HCT116 (cell line): ENCODE data around the gene AGTRAP.

Experiments used
- CBX3 ChIP-seq: IDR thresholded peaks from 2 replicates; pipeline ENCODE4 v1.6.1; 2012; ENCODE audit warnings: low read depth
- EGR1 ChIP-seq: IDR thresholded peaks from 2 replicates; pipeline ENCODE4 v1.6.1; 2012; ENCODE audit warnings: low read depth
- ELF1 ChIP-seq: IDR thresholded peaks from 2 replicates; pipeline ENCODE4 v1.6.1; 2012; ENCODE audit warnings: low read depth, borderline replicate concordance
- EZH2 ChIP-seq: fragments of 200-600 bp; sonication (generic); IDR thresholded peaks from 2 replicates; pipeline ENCODE4 v1.6.1; 2017; ENCODE audit warnings: antibody characterized with exemption, mixed run types
- EZH2phosphoT487 ChIP-seq: fragments of 200-600 bp; IDR thresholded peaks from 2 replicates; pipeline ENCODE4 v1.6.1; 2018; ENCODE audit warnings: antibody characterized with exemption, borderline replicate concordance
- POLR2A ChIP-seq: IDR thresholded peaks from 2 replicates; pipeline ENCODE4 v1.7.0; 2011; ENCODE audit warnings: borderline replicate concordance; ENCODE audit not compliant: insufficient read depth, insufficient read length; ENCODE audit errors: extremely low read depth
- POLR2AphosphoS5 ChIP-seq: IDR thresholded peaks from 2 replicates; pipeline ENCODE4 v1.6.1; 2011; ENCODE audit warnings: mild to moderate bottlenecking, low read depth, low read length, moderate library complexity
- ZNF274 ChIP-seq: fragments of 200-500 bp; sonication (Bioruptor generic); IDR thresholded peaks from 2 replicates; pipeline ENCODE4 v1.6.1; 2014; ENCODE audit warnings: mild to moderate bottlenecking, low read depth, low read length, inconsistent platforms
- TF ChIP-seq, protein P1 (sequence below), 3 experiments: fragments of 200-600 bp in 1 of 3; sonication (generic) in 1 of 3; IDR thresholded peaks in 2 of 3; conservative IDR thresholded peaks in 1 of 3; 2 replicates each; pipeline ENCODE4 v1.5.1; 2012 to 2017; ENCODE audit warnings: low read depth in 2 of 3, low read length in 2 of 3, antibody characterized with exemption in 1 of 3, borderline replicate concordance in 1 of 3, control low read depth in 1 of 3, mild to moderate bottlenecking in 1 of 3, mixed read lengths in 1 of 3, mixed run types in 1 of 3, moderate library complexity in 1 of 3; ENCODE audit not compliant: insufficient read depth in 1 of 3
- TF ChIP-seq, protein P2 (sequence below): IDR thresholded peaks from 2 replicates; pipeline ENCODE4 v1.6.1; 2012; ENCODE audit warnings: low read depth
- TF ChIP-seq, protein P3 (sequence below): IDR thresholded peaks from 2 replicates; pipeline ENCODE4 v1.6.1; 2011; ENCODE audit warnings: mild to moderate bottlenecking, low read length, moderate library complexity; ENCODE audit not compliant: insufficient replicate concordance; ENCODE audit errors: extremely low read depth

DNA sequence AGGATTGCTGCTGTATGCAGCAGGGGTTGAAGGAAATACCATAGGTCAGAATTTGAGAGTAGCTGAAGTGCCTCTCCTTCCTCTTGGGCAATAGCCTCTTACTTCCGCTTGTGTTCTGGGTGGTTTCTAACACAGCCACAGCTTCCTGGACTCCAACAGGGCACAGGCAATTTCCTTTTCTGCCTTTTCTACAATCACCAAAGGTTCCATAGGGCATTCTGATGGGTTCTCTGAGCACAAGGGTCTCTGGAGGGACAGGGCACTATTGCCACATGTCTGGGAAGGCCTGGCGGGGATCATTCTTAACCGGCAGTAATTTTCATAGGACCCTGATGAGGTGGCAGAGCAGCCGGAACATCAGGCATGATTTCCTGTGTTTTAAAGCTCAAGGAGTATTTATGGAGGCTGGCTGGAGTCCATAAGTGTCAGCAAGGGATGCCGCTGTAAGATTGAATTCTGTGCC, 5.5 kb upstream of the AGTRAP start:
- TF ChIP-seq, protein P1, sequence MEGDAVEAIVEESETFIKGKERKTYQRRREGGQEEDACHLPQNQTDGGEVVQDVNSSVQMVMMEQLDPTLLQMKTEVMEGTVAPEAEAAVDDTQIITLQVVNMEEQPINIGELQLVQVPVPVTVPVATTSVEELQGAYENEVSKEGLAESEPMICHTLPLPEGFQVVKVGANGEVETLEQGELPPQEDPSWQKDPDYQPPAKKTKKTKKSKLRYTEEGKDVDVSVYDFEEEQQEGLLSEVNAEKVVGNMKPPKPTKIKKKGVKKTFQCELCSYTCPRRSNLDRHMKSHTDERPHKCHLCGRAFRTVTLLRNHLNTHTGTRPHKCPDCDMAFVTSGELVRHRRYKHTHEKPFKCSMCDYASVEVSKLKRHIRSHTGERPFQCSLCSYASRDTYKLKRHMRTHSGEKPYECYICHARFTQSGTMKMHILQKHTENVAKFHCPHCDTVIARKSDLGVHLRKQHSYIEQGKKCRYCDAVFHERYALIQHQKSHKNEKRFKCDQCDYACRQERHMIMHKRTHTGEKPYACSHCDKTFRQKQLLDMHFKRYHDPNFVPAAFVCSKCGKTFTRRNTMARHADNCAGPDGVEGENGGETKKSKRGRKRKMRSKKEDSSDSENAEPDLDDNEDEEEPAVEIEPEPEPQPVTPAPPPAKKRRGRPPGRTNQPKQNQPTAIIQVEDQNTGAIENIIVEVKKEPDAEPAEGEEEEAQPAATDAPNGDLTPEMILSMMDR (IDR thresholded peaks at IDR 0.05 in 2 of 3, conservative IDR thresholded peaks at IDR 0.05 in 1 of 3; ENCODE audit: borderline replicate concordance in 1 of 3, insufficient read depth in 1 of 3, low read depth in 2 of 3, low read length in 2 of 3), result no peak
- TF ChIP-seq ZNF274 (no peak), EZH2 (no peak), EZH2phosphoT487 (no peak), POLR2A (no peak), CBX3 (no peak), EGR1 (no peak), POLR2AphosphoS5 (no peak), ELF1 (no peak)
- TF ChIP-seq, protein P2, sequence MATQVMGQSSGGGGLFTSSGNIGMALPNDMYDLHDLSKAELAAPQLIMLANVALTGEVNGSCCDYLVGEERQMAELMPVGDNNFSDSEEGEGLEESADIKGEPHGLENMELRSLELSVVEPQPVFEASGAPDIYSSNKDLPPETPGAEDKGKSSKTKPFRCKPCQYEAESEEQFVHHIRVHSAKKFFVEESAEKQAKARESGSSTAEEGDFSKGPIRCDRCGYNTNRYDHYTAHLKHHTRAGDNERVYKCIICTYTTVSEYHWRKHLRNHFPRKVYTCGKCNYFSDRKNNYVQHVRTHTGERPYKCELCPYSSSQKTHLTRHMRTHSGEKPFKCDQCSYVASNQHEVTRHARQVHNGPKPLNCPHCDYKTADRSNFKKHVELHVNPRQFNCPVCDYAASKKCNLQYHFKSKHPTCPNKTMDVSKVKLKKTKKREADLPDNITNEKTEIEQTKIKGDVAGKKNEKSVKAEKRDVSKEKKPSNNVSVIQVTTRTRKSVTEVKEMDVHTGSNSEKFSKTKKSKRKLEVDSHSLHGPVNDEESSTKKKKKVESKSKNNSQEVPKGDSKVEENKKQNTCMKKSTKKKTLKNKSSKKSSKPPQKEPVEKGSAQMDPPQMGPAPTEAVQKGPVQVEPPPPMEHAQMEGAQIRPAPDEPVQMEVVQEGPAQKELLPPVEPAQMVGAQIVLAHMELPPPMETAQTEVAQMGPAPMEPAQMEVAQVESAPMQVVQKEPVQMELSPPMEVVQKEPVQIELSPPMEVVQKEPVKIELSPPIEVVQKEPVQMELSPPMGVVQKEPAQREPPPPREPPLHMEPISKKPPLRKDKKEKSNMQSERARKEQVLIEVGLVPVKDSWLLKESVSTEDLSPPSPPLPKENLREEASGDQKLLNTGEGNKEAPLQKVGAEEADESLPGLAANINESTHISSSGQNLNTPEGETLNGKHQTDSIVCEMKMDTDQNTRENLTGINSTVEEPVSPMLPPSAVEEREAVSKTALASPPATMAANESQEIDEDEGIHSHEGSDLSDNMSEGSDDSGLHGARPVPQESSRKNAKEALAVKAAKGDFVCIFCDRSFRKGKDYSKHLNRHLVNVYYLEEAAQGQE, result no peak
- TF ChIP-seq, protein P3, sequence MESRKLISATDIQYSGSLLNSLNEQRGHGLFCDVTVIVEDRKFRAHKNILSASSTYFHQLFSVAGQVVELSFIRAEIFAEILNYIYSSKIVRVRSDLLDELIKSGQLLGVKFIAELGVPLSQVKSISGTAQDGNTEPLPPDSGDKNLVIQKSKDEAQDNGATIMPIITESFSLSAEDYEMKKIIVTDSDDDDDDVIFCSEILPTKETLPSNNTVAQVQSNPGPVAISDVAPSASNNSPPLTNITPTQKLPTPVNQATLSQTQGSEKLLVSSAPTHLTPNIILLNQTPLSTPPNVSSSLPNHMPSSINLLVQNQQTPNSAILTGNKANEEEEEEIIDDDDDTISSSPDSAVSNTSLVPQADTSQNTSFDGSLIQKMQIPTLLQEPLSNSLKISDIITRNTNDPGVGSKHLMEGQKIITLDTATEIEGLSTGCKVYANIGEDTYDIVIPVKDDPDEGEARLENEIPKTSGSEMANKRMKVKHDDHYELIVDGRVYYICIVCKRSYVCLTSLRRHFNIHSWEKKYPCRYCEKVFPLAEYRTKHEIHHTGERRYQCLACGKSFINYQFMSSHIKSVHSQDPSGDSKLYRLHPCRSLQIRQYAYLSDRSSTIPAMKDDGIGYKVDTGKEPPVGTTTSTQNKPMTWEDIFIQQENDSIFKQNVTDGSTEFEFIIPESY, result no peak
